ENCODE measurements around the gene PCBP1.

GRCh38 chr2:70068119-70068518 is 19.2 kb upstream of the PCBP1 start:
- TF ChIP-seq, protein P1, sequence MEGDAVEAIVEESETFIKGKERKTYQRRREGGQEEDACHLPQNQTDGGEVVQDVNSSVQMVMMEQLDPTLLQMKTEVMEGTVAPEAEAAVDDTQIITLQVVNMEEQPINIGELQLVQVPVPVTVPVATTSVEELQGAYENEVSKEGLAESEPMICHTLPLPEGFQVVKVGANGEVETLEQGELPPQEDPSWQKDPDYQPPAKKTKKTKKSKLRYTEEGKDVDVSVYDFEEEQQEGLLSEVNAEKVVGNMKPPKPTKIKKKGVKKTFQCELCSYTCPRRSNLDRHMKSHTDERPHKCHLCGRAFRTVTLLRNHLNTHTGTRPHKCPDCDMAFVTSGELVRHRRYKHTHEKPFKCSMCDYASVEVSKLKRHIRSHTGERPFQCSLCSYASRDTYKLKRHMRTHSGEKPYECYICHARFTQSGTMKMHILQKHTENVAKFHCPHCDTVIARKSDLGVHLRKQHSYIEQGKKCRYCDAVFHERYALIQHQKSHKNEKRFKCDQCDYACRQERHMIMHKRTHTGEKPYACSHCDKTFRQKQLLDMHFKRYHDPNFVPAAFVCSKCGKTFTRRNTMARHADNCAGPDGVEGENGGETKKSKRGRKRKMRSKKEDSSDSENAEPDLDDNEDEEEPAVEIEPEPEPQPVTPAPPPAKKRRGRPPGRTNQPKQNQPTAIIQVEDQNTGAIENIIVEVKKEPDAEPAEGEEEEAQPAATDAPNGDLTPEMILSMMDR (IDR thresholded peaks at IDR 0.05): no peak
- no peak for TF ChIP-seq POLR2A (IDR thresholded peaks at IDR 0.05)
